Posterior vena cava (tissue), 2 donors: Measurements from ENCODE around the gene EXOC3L4. TPM values are rescaled to one million over a fixed set of nuclear protein-coding genes. Genes with fewer than 3 reads are reported as not detected.

ENCODE experiments used
- DNase-seq: peaks from one replicate; pipeline ENCODE4 v3.0.0-alpha.2; 2020; ENCODE audit warnings: low spot score
- intact Hi-C, 2 donors: fragments of 100-400 bp; cut with DNase I; formaldehyde crosslinking; loops; one replicate each; pipeline versions ENCODE4 v1.14.1 to v1.14.2; 2022 to 2023
- total RNA-seq, 2 donors: library from RNA; stranded (reverse); fragmentation: NEBNext Ultra II Directional; extraction: Animal tissue kit (Norgen Biotek cat#: 25700); gene quantifications; one replicate each; pipeline ENCODE4 v1.2.1, GENCODE V29; 2021
- donor health status: DM: yes; HTN: yes; CAD: no.
- donor health status: DM: yes; HTN: yes; CAD: no.

The EXOC3L4 gene
- total RNA-seq, 2 donors from 2014 or later, result 1.0 to 2.5 TPM

DNA sequence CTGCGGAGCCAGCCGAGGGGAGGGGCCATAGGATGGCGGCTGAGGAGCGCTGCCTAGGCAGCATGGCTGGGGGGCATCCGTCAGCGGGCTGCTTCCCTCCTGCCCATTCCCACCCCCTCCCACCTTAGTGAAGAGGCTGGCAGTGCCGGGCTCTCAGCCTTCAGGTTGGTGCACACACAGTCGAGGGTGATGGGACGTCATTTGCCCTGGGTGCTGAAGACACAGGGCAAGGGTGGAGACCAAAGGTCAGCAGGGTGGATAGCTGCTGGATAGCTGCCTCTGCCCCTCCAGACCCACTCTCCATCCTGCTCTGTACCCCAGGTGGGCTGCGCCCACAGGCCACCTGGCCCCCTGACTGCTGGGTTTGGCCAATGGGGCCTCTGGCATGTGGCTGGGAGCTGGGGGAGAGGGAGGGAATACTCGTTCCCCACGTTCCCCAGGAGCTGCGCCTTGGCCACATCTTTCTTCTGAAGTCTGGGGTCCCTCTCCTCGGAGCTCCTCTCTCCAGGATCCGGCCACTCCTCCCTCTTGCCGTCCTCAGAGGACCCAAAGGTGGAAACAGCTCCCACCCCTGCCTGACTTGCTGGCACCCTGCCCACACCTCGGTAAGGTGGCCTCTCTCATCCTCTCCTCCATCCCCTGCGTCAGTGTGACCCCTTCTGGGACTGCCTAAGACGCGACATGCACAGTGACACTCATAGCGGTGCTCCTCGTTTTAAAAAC, 26.0 kb upstream of the EXOC3L4 start:
- intact Hi-C loops, result no loop called here
- DNase-seq, result peak; percentile 74

DNA sequence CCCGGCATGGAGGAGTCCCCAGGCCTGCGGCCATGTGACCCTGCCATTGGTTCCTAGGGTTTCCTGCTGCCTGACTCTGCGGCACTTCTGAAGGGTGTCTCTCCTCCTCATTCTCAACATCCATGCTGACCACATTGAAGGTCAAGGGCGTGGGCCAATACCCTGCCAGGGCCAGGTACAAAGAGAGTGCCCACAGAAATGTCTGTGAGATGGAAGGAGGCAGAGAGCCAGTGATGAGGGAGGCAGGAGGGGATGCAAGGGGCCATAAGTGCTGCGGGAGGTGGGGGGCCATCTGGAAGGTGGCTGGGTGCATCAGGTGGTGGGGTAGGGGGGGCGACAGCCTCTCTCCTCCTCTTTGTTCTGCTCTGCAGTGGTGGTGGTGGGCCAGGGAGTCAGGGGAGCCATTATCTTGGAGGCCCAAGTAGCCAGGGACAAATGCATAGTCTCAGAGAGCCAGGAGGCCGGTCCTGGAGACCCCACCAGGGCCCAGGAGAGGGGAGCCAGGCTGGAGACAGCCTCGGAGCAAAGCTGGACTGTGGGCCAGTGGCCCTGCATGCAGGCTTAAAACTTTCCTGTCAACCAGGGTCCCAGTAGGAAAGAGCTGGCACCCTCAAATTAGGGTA, 24.2 kb upstream of the EXOC3L4 start:
- intact Hi-C loops, result no loop called here
- peak; percentile 44 for DNase-seq

DNA sequence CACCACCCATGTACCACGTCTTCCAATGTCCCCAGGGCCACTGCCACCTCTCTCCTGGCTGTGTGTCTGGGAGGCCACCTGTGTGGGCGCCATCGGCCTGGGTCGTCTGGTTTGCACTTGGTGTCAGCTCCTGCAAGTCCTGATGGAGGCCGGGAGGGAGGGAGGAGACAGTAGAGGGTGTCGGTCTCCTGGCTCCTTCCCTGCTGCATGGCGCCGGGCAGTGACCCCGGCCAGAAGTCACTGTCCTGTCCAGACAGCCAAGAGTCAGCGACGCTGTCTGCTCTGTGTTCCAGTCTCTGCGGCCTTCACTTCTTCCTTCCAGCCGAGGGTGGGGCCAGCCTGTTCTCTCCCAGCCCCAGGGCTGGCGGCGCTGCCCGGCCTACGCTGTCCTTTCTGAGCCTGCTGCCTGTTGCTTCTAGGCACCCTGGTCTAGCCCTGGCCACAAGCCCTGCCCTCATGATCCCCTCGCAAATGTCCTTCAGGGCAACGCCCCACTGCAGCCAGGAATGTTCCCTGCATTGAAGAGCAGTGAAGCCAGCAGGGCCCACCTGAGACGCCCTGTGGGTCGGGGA, 23.5 kb upstream of the EXOC3L4 start:
- peak; percentile 80 for DNase-seq
- intact Hi-C loops, result no loop called here

DNA sequence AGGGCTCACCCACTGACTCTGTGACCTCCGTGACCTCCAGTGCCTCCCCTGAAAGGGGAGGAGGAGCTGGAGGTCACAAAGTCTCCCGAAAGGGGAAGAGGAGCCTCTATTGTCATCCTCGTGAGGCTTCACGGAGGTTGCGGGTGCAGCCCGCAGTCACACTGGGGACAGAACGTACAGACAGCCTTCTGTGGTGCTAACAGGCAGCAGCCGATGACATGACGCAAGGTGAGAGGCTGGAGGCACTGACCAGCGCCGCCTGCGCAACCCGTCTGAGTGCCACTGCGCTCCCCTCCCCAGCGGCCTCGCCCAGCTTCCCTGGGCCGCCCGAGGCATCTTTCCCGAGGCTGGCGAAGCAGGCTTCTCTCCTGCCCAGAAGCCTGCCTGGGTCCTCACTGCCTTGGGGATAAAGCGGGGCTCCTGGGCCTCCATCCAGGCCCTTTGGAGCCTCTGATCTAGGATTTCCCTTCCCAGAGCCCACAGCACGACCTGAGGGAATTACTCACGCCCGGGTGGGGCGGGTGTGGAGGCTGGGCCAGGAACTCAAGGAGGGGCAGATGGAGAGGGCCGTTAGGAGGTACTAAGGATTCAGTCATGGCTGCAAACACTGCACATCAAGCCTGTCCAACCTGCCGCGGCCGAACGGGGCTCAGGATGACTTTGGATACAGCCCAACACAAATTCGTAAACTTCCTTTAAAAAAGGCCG, 22.8 kb upstream of the EXOC3L4 start:
- peak; percentile 83 for DNase-seq
- intact Hi-C loops, result no loop called here

DNA sequence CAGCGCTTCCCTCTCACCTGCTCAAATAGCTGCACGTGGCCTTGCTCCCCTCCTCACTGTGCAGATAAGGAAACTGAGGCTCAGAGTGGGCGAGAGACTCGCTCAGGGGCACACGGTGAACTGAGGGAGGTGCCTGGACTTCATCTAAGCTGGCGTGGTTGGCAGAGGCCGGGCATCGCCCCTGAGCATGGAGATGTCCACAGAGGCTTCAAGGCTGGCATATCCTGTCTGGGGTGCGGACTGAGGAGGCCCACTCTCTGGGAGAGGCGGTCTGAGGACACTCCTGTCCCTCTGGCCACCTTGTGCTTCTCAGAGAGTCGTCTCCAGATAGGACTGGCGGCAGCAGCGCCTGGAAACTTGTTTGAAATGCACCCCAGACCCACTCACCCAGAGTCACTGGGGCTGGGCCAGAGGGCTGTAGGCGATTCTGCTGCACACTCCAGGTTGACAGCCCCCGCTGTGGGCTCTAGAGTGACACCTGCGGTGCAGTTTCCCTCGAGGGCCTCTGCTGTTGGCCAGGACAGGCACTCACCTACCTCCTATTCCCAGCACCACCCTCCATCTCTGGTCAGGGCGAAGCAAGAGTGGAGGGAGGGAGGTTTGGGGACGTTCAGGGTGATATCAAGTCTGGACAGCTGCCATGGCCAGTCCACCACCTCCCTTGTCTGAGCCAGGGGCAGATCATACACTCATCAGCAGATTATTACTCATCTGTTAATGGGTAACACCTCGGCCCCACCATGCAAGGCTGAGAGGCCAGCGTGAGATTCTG, 21.7 kb upstream of the EXOC3L4 start:
- peak; percentile 78 for DNase-seq
- intact Hi-C loops, result no loop called here

DNA sequence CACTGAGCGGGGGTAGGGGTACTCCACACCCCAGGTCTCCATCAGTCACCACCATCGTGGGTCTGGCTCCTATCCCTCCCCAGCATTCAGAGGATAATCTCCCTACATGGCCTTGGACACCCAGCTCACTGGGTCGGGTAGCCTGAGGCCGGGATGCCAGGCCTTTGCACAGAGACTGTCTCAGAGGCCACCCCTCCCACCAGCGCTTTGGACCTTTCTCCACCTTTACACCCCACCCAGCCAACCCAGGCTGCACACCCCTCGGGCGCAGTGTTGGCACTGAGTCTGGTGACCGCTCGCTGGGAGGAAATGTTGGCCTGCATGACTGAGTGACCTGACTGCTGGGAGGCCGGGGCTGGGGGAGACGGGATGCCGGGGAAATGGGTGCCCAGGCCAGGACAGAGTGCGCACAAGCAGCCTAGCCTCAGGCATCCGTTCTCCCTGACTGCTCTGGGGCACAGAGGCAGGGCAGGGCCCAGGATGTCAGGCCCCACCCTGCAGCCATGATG, 21.1 kb upstream of the EXOC3L4 start:
- DNase-seq, result peak; percentile 80
- intact Hi-C loops, result no loop called here

DNA sequence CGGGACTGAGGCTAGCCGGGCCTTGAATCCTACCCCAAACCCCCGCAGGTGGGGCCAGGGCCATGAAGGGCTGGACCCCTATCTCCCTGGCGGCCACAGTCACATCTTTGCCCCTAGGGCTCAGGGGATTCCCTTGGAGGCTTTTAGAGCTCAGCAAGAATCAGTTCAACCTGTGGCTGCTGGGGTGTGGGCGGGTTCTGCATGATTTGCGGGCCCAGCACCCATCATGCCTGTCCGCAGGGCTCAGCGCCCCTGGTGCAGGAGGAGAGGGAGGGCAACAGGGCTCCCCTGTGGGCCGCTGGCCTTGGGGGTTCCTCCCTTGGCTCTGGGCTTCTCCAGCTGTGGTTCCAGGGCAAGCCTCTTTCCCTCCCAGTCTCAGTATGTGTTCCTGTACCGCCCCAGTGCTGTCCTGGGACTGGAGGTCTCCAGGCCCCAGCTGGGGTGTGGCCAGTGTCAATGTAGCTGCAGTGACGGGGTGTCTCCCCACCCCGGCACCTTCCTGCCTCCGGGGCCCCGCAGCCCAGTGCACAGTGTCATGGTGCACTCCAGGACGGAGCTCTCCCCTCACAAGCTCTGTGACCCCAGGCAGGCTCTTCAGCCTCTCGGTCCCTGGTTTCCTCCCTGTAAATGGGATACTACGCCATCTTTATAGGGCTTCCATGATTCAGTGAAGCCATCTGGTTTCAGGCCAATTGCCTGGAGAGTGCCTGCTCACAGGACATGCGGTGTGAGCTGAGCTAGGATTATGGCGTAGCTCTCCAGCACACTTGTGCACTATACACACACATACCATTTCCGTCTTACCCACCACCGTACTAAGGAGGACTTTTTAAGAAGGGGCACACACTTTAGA, 20.4 kb upstream of the EXOC3L4 start:
- intact Hi-C loops, result no loop called here
- DNase-seq, result peak; percentile 75

DNA sequence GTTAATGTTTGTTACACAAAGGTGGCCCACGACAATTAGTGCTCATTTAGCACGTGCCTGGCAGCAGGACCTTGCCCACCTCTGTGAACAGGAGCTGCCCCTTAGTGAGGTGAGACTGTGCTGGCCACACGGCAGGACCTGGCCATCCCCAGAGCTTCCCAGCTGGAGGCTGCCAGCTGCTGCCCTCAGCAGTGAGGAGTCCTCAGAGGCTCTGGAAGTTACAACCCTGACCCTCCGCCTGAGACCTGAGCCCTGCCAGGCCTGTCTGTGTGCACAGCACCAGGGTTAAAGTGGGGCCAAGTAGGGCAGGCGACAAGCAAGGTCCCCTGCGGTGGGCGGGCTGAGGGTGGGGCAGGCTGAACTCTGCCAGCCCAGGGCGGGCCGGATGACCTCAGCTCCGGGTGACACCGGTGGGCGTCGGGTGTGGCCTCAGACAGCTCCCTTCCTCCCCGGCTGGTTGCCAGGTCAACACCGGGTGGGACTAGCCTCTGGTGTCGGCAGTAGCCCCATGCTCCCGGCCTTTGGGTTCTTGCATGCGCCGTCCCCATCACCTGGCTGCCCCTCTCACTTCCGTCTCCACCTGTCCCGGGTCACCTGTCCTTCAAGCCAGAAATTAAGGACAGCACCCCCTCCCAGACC, 19.7 kb upstream of the EXOC3L4 start:
- peak; percentile 94 for DNase-seq
- intact Hi-C loops, result loop anchor here in 1 of 2 donors (5.0 kb wide), 1 partner anchor 217 kb away; no protein-coding TSS in a partner anchor

DNA sequence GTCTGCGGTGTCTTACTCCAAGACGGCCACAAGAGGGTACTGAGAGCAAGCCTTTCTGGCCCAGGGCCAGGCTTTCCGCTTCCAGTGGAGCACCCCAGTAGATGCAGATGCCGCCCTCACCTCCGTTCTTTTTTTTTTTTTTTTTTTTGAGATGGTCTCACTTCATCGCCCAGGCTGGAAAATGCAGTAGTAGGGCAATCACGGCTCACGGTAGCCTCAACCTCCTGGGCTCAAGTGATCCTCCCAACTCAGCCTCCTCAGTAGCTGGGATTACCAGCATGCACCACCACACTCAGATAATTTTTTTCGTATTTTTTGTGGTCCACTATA, 16.1 kb upstream of the EXOC3L4 start:
- peak; percentile 93 for DNase-seq
- intact Hi-C loops, result loop anchor here (2.0 to 5.0 kb wide), 2 partner anchors 214 kb away; no protein-coding TSS in a partner anchor

DNA sequence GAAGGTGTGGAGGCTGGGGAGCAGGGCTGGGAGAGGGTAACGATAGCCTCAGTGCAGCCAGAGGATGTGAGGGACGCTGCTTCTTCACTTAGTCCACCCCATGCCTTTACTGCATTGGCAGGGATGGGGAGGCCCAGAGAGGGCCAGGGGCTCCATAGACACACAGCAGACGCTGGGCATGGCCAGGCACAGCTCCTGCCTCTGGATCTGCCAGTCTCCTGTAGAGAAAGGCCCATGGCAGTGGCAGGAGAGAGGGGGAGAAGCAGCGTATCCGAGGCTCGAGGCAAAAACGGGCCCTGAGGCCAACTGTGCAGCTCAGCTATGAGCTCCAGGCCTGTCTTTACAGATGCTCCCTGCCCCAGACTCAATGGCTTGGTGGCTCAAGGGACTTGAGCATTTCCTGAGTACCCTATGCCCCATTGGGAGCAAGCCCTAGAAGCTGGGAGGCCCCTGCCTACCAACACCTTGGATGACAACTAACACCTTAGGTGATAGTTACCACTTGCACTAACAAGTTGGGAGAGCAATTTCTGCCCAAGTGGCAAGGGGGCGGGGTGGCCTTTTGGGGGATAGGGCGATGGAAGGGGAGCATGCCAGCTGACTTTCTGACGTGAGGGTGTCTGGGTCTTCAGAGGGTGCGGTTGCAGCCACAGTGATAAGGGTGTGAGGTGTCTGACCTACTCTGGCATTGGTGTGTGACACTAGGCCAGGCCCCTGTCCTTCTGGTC, 15.5 kb upstream of the EXOC3L4 start:
- peak; percentile 70 for DNase-seq
- intact Hi-C loops, result loop anchor here (2.0 to 5.0 kb wide), 2 partner anchors 213 to 214 kb away; no protein-coding TSS in a partner anchor

DNA sequence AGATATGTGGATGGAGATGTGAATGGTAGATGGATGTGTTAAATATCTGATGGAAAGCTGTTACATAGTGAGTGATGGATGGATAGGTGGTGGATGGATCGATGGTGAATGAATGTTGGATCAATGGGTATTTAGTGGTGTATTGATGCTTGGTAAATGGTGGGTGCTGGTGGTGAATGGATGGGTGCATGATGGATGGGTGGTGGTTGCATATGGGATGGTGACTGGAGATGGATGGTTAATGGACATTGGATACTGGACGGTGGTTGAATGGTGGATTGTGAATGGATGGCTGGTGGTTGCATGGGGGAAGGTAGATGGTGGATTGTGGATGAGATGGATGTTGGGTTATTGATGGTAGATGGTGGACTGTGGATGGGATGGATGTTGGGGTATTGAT, 12.6 kb upstream of the EXOC3L4 start:
- intact Hi-C loops, result no loop called here
- DNase-seq, result no peak

DNA sequence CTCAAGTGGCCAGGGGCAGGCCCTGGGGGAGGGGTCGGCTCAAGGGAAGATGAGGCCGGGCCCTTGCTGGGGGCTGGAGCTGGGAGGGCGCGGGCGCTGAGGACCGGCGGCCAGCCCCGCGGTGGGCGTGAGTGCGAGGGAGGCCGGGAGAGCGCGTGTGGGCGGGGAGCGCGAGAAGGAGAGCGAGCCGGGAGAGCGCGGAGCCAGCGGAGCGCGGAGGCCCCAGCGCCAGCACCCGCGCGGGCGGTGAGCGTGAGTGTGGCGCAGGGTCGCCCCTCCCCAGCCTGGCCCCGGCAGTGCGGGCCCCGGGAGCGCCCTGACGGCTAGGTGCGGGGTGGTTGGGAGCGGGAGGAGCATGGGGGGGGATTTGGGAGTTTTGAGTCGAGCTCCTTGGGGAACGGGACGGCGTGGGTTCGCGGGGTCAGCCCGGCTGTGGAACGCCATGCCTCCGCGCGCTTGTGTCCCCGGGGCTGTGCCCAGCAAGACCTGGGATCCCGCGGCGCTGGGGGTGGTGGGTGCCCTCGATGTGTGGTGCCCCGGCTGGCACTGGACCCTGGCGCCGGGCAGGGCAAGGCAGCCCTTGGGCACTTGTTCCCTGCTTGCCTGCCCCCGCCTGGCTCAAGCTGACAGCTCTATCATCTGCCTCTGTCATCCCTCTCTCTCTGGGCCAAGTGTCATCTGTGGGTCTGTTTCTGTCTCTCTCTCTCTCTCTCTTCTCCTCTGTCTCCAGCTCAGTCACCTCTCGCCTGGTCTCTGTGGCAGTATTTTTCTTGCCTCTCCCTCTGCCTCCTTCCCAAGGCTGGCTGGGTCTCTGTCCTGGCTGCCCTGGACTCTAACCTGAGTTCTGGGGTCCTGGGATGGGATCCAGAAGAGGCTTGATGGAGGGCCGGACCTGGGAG, 10.3 kb upstream of the EXOC3L4 start, which contains the start of gene LBHD2:
LBHD2 (plus strand) TSS at position 190 of the 899 bp plus-strand sequence. CDS start 1,803 bp downstream, outside the sequence.
- intact Hi-C loops, result no loop called here
- no peak for DNase-seq

DNA sequence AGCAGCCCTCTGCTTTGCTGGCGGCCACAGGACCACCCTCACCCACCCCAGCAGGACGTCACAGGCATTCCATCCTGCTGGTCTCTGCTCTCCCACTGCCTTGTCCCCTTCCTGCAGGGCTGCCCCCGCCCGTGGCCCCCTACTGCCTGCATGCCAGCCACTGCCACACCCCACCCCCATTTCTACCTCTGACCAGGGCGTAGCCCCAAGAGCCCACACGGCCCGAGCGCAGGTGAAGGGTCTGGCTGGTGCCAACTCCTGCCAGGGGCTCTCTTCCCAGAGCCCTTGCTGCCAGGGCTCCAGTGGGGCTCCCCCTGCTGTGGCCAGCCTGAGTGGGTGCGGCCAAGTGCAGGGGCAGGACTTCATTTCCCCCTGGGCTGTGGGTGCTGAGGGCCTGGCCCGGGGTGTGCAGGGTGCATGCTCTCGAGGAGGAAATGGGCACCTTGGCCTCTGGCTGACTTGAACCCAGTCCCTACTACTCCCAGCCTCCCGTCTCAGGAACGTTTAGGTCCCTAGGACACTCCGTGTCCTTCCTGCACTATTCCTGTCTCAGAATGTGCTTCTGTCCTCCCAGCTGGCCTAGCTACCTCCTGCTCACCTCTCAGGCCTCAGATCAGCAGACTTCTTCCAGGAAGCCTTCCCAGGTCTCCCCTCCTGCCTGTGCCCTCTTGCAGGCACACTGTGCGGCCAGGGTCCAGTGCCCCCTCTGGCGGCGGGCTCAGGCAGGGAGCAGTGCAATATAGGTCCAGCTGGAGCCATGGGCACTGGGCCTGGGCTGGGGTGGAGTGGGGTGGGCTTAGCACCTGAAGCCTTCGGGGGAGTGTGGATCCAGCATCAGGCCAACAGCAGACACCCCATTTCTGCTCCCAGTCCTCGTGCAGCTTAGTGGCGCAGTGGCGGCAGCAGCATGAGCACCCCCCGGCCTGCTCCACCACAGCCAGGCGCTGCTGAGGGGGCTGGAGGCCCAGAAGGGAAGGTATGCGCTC, 9.1 kb upstream of the EXOC3L4 start:
- intact Hi-C loops, result no loop called here

DNA sequence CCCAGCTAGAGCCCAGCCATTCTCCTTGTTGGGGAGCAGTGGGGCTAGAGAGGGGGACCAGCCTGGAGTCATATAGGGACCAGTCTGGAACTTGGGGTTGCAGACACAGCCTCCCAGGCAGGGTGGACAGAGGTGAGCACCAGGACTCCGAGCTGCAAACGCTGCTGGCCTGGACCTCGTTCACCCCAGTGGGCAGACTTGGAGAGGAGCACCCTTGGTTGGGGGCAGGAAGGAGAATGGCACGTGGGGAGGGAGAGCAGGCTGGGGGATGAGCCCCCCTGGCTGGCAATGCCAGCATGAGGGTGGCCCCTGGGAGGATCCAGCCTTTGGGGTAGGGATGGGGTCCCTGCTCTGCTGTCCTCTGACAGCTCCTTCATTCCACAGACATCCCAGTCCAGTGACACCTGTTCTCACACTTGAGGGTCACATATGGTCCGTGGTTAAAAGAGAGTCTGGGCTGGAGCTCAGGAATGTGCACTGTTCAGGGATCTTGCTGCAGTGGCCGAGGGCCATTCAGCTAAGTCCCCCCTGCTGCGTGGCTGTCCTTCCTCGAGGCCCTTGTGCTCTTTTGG, 7.7 kb upstream of the EXOC3L4 start:
- intact Hi-C loops, result no loop called here
- no peak for DNase-seq

More for the DNA sequence above, 9.1 kb upstream of the EXOC3L4 start:
- DNase-seq, result no peak
